OCI-LY3 (cell line): ENCODE results near the gene DTD1.

Experiments used
- H2AFZ ChIP-seq: fragments of 200-600, 300-600 bp; shearing (Covaris generic); 2 replicates; pipeline ENCODE4 v1.6.0; 2014; ENCODE audit warnings: antibody characterized with exemption, low read depth, low read length
- H3K27ac ChIP-seq: fragments of 200-600, 300-600 bp; sonication (generic); 2 replicates; pipeline ENCODE4 v1.5.1; 2014; ENCODE audit warnings: mild to moderate bottlenecking, low read length, moderate library complexity, mixed read lengths
- H3K27me3 ChIP-seq: fragments of 200-600, 300-600 bp; sonication (generic); 2 replicates; pipeline ENCODE4 v1.6.1; 2014; ENCODE audit warnings: low read depth, low read length, mixed read lengths
- H3K36me3 ChIP-seq: fragments of 200-600, 300-600 bp; sonication (generic); replicated peaks from 2 replicates; pipeline ENCODE3; 2014; ENCODE audit warnings: low read depth, low read length, mixed read lengths
- H3K4me1 ChIP-seq: fragments of 300-600, 200-600 bp; sonication (generic); 2 replicates; pipeline ENCODE4 v1.6.1; 2014; ENCODE audit warnings: low read length, mixed read lengths
- H3K4me2 ChIP-seq: fragments of 200-600, 300-600 bp; sonication (generic); 2 replicates; pipeline ENCODE4 v1.6.1; 2014; ENCODE audit warnings: low read length, mixed read lengths
- H3K4me3 ChIP-seq: fragments of 300-600, 200-600 bp; sonication (generic); 2 replicates; pipeline ENCODE4 v1.5.1; 2014; ENCODE audit warnings: antibody characterized with exemption, mild to moderate bottlenecking, low read length, moderate library complexity
- H3K79me2 ChIP-seq: fragments of 300-600, 200-600 bp; shearing (Covaris generic); 2 replicates; pipeline ENCODE4 v1.6.1; 2014; ENCODE audit warnings: mild to moderate bottlenecking, low read length, mixed read lengths
- H3K9ac ChIP-seq: fragments of 300-600, 200-600 bp; shearing (Covaris generic); 2 replicates; pipeline ENCODE4 v1.6.0; 2014; ENCODE audit warnings: mild to moderate bottlenecking, low read length, moderate library complexity
- H3K9me3 ChIP-seq: fragments of 200-600, 300-600 bp; shearing (Covaris generic); 2 replicates; pipeline ENCODE4 v1.6.1; 2014; ENCODE audit warnings: low read length, mixed read lengths; ENCODE audit not compliant: insufficient read depth
- H4K20me1 ChIP-seq: fragments of 200-600, 300-600 bp; sonication (generic); 2 replicates; pipeline ENCODE4 v1.6.1; 2016; ENCODE audit warnings: low read length, mixed read lengths; ENCODE audit not compliant: insufficient read depth
- EZH2phosphoT487 ChIP-seq: fragments of 200-600 bp; shearing (Covaris generic); IDR thresholded peaks from 2 replicates; pipeline ENCODE4 v1.6.1; 2018; ENCODE audit warnings: antibody characterized with exemption, mixed run types, low read depth
- TF ChIP-seq, protein P1 (sequence below): fragments of 200-600, 300-600 bp; sonication (generic); IDR thresholded peaks from 2 replicates; pipeline ENCODE4 v1.5.1; 2014; ENCODE audit warnings: antibody characterized with exemption, low read length, low read depth

Gene DTD1

GRCh38 chr20:18695175-18695574, 107.3 kb downstream of the DTD1 start:
- Histone ChIP-seq H4K20me1 (no peaks in the 10 kb centered on the region), H3K4me2 (no peak overlapping the region), H3K27me3 (no peaks in the 10 kb centered on the region), H3K4me3 (no peak overlapping the region), H3K27ac (no peak overlapping the region), H2AFZ (no peak overlapping the region), H3K9me3 (no peaks in the 10 kb centered on the region), H3K9ac (no peak overlapping the region), H3K79me2 (no peaks in the 10 kb centered on the region), H3K4me1 (no peaks in the 10 kb centered on the region), H3K36me3 (no peaks in the 10 kb centered on the region)
- TF ChIP-seq, protein P1, sequence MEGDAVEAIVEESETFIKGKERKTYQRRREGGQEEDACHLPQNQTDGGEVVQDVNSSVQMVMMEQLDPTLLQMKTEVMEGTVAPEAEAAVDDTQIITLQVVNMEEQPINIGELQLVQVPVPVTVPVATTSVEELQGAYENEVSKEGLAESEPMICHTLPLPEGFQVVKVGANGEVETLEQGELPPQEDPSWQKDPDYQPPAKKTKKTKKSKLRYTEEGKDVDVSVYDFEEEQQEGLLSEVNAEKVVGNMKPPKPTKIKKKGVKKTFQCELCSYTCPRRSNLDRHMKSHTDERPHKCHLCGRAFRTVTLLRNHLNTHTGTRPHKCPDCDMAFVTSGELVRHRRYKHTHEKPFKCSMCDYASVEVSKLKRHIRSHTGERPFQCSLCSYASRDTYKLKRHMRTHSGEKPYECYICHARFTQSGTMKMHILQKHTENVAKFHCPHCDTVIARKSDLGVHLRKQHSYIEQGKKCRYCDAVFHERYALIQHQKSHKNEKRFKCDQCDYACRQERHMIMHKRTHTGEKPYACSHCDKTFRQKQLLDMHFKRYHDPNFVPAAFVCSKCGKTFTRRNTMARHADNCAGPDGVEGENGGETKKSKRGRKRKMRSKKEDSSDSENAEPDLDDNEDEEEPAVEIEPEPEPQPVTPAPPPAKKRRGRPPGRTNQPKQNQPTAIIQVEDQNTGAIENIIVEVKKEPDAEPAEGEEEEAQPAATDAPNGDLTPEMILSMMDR, result no peak

DNA sequence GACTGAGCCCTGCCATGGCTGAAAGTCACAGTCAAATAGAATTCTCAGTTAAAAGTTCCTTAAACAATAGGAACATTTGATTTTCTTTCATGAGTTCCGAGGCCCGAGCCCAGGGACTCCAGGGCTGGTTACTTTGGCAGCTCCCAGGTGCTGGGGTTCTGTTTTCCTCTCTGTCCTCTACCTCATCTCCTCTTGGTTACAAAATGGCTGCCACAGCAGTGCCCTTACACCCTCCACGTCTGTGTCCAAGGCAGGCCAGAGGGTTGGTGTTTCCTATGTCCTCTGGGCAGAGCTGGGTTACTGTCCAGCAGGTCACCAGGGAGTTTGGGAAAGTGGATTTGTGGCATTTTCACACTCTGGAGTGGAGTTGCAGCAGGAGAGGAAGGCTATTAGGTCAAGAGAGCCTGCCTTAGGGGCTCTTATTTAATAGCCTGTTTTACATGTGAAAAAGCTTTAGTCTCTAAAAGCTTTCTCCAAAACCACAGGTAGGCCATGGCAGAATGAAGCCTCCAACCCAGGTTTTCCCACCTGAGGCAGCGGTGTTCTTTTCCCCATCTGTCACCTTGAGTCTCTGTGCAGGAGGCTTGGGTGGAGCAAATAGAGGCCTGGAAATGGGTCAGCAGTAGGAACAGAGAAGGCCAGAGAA, 111.0 kb downstream of the DTD1 start:
- Histone ChIP-seq H3K4me3 (no peak overlapping the region), H3K36me3 (no peaks in the 10 kb centered on the region), H3K4me2 (no peak overlapping the region)

GRCh38 chr20:18701969-18702368, 114.1 kb downstream of the DTD1 start:
- TF ChIP-seq, protein P1, result no peak
- TF ChIP-seq EZH2phosphoT487, result no peak
- Histone ChIP-seq H3K27me3 (no peaks in the 10 kb centered on the region), H2AFZ (no peak overlapping the region), H3K27ac (no peak overlapping the region), H3K79me2 (no peaks in the 10 kb centered on the region), H3K4me1 (no peaks in the 10 kb centered on the region), H3K4me3 (no peak overlapping the region), H3K9me3 (no peaks in the 10 kb centered on the region), H4K20me1 (no peaks in the 10 kb centered on the region), H3K4me2 (no peak overlapping the region), H3K36me3 (no peaks in the 10 kb centered on the region), H3K9ac (no peak overlapping the region)

More for the DNA sequence above, 111.0 kb downstream of the DTD1 start:
- TF ChIP-seq, protein P1, result no peak
- Histone ChIP-seq H3K27me3 (no peaks in the 10 kb centered on the region), H3K4me1 (no peaks in the 10 kb centered on the region), H3K9ac (no peak overlapping the region), H3K9me3 (no peaks in the 10 kb centered on the region), H3K27ac (no peak overlapping the region), H4K20me1 (no peaks in the 10 kb centered on the region), H2AFZ (no peak overlapping the region), H3K79me2 (no peaks in the 10 kb centered on the region)

- H2AFZ ChIP-seq, result no peak overlapping the region
- no peak overlapping the region for H3K9ac ChIP-seq
- no peak overlapping the region for H3K27ac ChIP-seq
- no peak overlapping the region for H3K4me2 ChIP-seq
- H4K20me1 ChIP-seq, result no peaks in the 10 kb centered on the region
- H3K79me2 ChIP-seq, result no peaks in the 10 kb centered on the region
- no peak overlapping the region for H3K4me3 ChIP-seq
- H3K36me3 ChIP-seq, result no peaks in the 10 kb centered on the region
- no peak for TF ChIP-seq EZH2phosphoT487
- TF ChIP-seq, protein P1, result no peak
- H3K27me3 ChIP-seq, result no peaks in the 10 kb centered on the region
- H3K9me3 ChIP-seq, result no peaks in the 10 kb centered on the region
- no peaks in the 10 kb centered on the region for H3K4me1 ChIP-seq
Observed at GRCh38 chr20:18702736-18703135, 114.9 kb downstream of the DTD1 start.
